ENCODE data around the gene OR2Y1.
"Not testable (repeated sequence)": the region's sequence is repeated elsewhere in the genome, so short reads cannot be mapped to it uniquely, and the experiment has no call there.

Gene OR2Y1

GRCh38 chr5:180739958-180740357 lies at the start of gene OR2Y1:
OR2Y1 (minus strand) TSS chr5:180740058; CDS start chr5:180740058, 0 bp downstream.
- no peak for DNase-seq

GRCh38 chr5:180788651-180789410 lies 49.0 kb upstream of the OR2Y1 start:
- not testable (repeated sequence) for DNase-seq

GRCh38 chr5:180787711-180788431 lies 48.0 kb upstream of the OR2Y1 start:
- DNase-seq, result peak; percentile 54

GRCh38 chr5:180786531-180787398 lies 46.9 kb upstream of the OR2Y1 start:
- DNase-seq, result peak; percentile 57

GRCh38 chr5:180785794-180786221 lies 46.0 kb upstream of the OR2Y1 start:
- peak; percentile 56 for DNase-seq

- peak; percentile 55 for DNase-seq
Observed at GRCh38 chr5:180785121-180785781, 45.4 kb upstream of the OR2Y1 start.

- peak; percentile 80 for DNase-seq
Observed at GRCh38 chr5:180784497-180785097, 44.7 kb upstream of the OR2Y1 start.

GRCh38 chr5:180783340-180784052 lies 43.6 kb upstream of the OR2Y1 start:
- no peak for DNase-seq

- DNase-seq, result no peak
Observed at GRCh38 chr5:180782748-180783147, 42.9 kb upstream of the OR2Y1 start.

GRCh38 chr5:180781900-180782326 lies 42.1 kb upstream of the OR2Y1 start:
- not testable (repeated sequence) for DNase-seq

- no peak for DNase-seq
Observed at GRCh38 chr5:180779985-180780610, 40.2 kb upstream of the OR2Y1 start.

- DNase-seq, result no peak
Observed at GRCh38 chr5:180777475-180777874, 37.6 kb upstream of the OR2Y1 start.

- no peak for DNase-seq
Observed at GRCh38 chr5:180776376-180776775, 36.5 kb upstream of the OR2Y1 start.

- DNase-seq, result no peak
Observed at GRCh38 chr5:180775624-180776023, 35.8 kb upstream of the OR2Y1 start.

- DNase-seq, result no peak
Observed at GRCh38 chr5:180771839-180772238, 32.0 kb upstream of the OR2Y1 start.

GRCh38 chr5:180769821-180770220 lies 30.0 kb upstream of the OR2Y1 start:
- no peak for DNase-seq

GRCh38 chr5:180755601-180756000 lies 15.7 kb upstream of the OR2Y1 start:
- no peak for DNase-seq

GRCh38 chr5:180744253-180744652 lies 4.4 kb upstream of the OR2Y1 start:
- no peak for DNase-seq

- no peak for DNase-seq
Observed at GRCh38 chr5:180742727-180743126, 2.9 kb upstream of the OR2Y1 start.

GRCh38 chr5:180740953-180741352 lies 1.1 kb upstream of the OR2Y1 start:
- DNase-seq, result not testable (repeated sequence)

- no peak for DNase-seq
Observed at GRCh38 chr5:180739271-180739670, 587 bp downstream of the OR2Y1 start.

Data from activated CD8-positive, alpha-beta memory T cell treated with anti-CD3 and anti-CD28 coated beads for 24 hours (primary cell).